ENCODE data around the gene SVIL. TPM values are rescaled to one million over a fixed set of nuclear protein-coding genes. Genes with fewer than 3 reads are reported as not detected.
"Not testable (repeated sequence)": the region's sequence is repeated elsewhere in the genome, so short reads cannot be mapped to it uniquely, and the experiment has no call there.

Gene SVIL
- total and polyA plus RNA-seq, 2 donors, result 11.5 to 25.8 TPM

- H3K4me3 ChIP-seq (ENCODE audit: low read length in 2 of 2), result no peak overlapping the region
- peaks cover 3 to 22% of the 10 kb centered on the region in 2 donors for H3K36me3 ChIP-seq (ENCODE audit: control insufficient read depth in 2 of 2, insufficient read depth in 2 of 2, low read length in 1 of 2)
- no peaks in the 10 kb centered on the region for H3K9me3 ChIP-seq (ENCODE audit: control insufficient read depth in 2 of 2, insufficient read depth in 1 of 2, low read length in 1 of 2)
- H3K27me3 ChIP-seq (ENCODE audit: control insufficient read depth in 2 of 2, insufficient read depth in 1 of 2, low read length in 1 of 2), result no peaks in the 10 kb centered on the region
- no peak overlapping the region for H3K27ac ChIP-seq (ENCODE audit: low read depth in 1 of 2, low read length in 1 of 2)
- H3K4me1 ChIP-seq (ENCODE audit: control insufficient read depth in 2 of 2, insufficient read depth in 2 of 2, low read length in 2 of 2), result peaks cover 0 to 6% of the 10 kb centered on the region in 2 donors
- DNase-seq (ENCODE audit: low read depth in 6 of 9, low spot score in 9 of 9), result no peak
- WGBS, result 95% methylated on average over 5 of the region's 5 CpGs
Observed at GRCh38 chr10:29491918-29492317, 142.9 kb downstream of the SVIL start.

GRCh38 chr10:29490781-29491280 is 143.9 kb downstream of the SVIL start:
- not testable (repeated sequence) for DNase-seq (ENCODE audit: low read depth in 6 of 9, low spot score in 9 of 9); H3K27me3 ChIP-seq (ENCODE audit: control insufficient read depth in 2 of 2, insufficient read depth in 1 of 2, low read length in 1 of 2); H3K4me3 ChIP-seq (ENCODE audit: low read length in 2 of 2); H3K9me3 ChIP-seq (ENCODE audit: control insufficient read depth in 2 of 2, insufficient read depth in 1 of 2, low read length in 1 of 2); H3K27ac ChIP-seq (ENCODE audit: low read depth in 1 of 2, low read length in 1 of 2); H3K4me1 ChIP-seq (ENCODE audit: control insufficient read depth in 2 of 2, insufficient read depth in 2 of 2, low read length in 2 of 2)
- H3K36me3 ChIP-seq (ENCODE audit: control insufficient read depth in 2 of 2, insufficient read depth in 2 of 2, low read length in 1 of 2), result peaks cover 7 to 22% of the 10 kb centered on the region in 2 donors
- 97% methylated on average over 16 of the region's 16 CpGs for WGBS

DNA sequence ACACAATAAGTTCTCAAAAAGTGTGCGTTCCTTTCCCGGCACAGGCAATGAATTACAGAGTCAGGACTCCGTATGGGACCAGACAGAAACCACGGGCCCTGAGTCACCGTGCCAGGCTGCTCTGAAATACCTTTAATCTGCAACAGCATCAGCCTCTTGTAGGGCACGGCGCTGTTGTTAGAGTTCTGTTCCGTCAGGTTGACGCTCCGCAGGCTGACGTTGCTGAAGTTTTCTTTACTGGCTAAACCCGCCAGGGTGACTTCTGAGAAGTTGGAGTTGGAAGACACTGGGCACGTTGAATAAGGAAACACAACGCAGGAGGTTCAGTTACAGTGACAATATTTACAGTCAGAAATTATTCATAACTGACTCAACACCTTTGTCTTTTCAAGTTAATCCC is 146.3 kb downstream of the SVIL start:
- H3K27ac ChIP-seq (ENCODE audit: low read depth in 1 of 2, low read length in 1 of 2); H3K4me1 ChIP-seq (ENCODE audit: control insufficient read depth in 2 of 2, insufficient read depth in 2 of 2, low read length in 2 of 2); H3K27me3 ChIP-seq (ENCODE audit: control insufficient read depth in 2 of 2, insufficient read depth in 1 of 2, low read length in 1 of 2); H3K4me3 ChIP-seq (ENCODE audit: low read length in 2 of 2); DNase-seq (ENCODE audit: low read depth in 6 of 9, low spot score in 9 of 9); H3K9me3 ChIP-seq (ENCODE audit: control insufficient read depth in 2 of 2, insufficient read depth in 1 of 2, low read length in 1 of 2): not testable (repeated sequence)
- WGBS, result 98% methylated on average over 14 of the region's 14 CpGs
- peaks cover 7 to 16% of the 10 kb centered on the region in 2 donors for H3K36me3 ChIP-seq (ENCODE audit: control insufficient read depth in 2 of 2, insufficient read depth in 2 of 2, low read length in 1 of 2)

GRCh38 chr10:29487884-29488266 is 146.9 kb downstream of the SVIL start:
- not testable (repeated sequence) for H3K27me3 ChIP-seq (ENCODE audit: control insufficient read depth in 2 of 2, insufficient read depth in 1 of 2, low read length in 1 of 2); H3K9me3 ChIP-seq (ENCODE audit: control insufficient read depth in 2 of 2, insufficient read depth in 1 of 2, low read length in 1 of 2); H3K27ac ChIP-seq (ENCODE audit: low read depth in 1 of 2, low read length in 1 of 2); DNase-seq (ENCODE audit: low read depth in 6 of 9, low spot score in 9 of 9); H3K4me3 ChIP-seq (ENCODE audit: low read length in 2 of 2)
- WGBS, result 97% methylated on average over 7 of the region's 7 CpGs
- Histone ChIP-seq H3K36me3 (ENCODE audit: control insufficient read depth in 2 of 2, insufficient read depth in 2 of 2, low read length in 1 of 2) (peaks cover 4 to 15% of the 10 kb centered on the region in 2 donors), H3K4me1 (ENCODE audit: control insufficient read depth in 2 of 2, insufficient read depth in 2 of 2, low read length in 2 of 2) (peaks cover 4 to 14% of the 10 kb centered on the region in 2 donors)

- not testable (repeated sequence) for H3K9me3 ChIP-seq (ENCODE audit: control insufficient read depth in 2 of 2, insufficient read depth in 1 of 2, low read length in 1 of 2); H3K27ac ChIP-seq (ENCODE audit: low read depth in 1 of 2, low read length in 1 of 2); H3K4me3 ChIP-seq (ENCODE audit: low read length in 2 of 2); H3K27me3 ChIP-seq (ENCODE audit: control insufficient read depth in 2 of 2, insufficient read depth in 1 of 2, low read length in 1 of 2)
- 66% methylated on average over 20 of the region's 21 CpGs for WGBS
- H3K4me1 ChIP-seq (ENCODE audit: control insufficient read depth in 2 of 2, insufficient read depth in 2 of 2, low read length in 2 of 2), result peaks cover 9 to 20% of the 10 kb centered on the region in 2 donors
- peaks cover 4 to 12% of the 10 kb centered on the region in 2 donors for H3K36me3 ChIP-seq (ENCODE audit: control insufficient read depth in 2 of 2, insufficient read depth in 2 of 2, low read length in 1 of 2)
- peak in 1 of 9 donors; percentile 37 for DNase-seq (ENCODE audit: low read depth in 6 of 9, low spot score in 9 of 9)
Observed at GRCh38 chr10:29487032-29487883, 147.5 kb downstream of the SVIL start.

DNA sequence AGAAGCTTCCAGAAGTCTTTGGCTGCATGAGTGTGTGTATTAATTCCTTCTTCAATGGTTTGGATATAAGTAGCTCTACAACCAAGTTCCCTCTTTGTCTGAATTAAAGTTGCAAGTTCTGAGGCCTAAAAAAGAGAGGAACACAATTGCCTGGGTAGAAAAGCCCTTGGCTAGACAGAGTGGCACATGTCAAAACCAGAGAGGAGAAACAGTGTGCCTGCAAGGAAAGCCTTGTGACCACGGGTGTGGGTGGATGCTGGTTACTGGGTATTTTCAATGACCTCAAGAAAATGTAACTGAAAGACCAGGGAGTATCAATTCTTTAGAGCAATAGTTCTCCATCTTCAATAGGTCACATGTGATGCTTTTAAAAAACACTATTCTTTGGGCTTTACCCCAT is 148.3 kb downstream of the SVIL start:
- Histone ChIP-seq H3K36me3 (ENCODE audit: control insufficient read depth in 2 of 2, insufficient read depth in 2 of 2, low read length in 1 of 2) (peaks cover 4 to 6% of the 10 kb centered on the region in 2 donors), H3K4me1 (ENCODE audit: control insufficient read depth in 2 of 2, insufficient read depth in 2 of 2, low read length in 2 of 2) (peaks cover 9 to 26% of the 10 kb centered on the region in 2 donors), H3K27ac (ENCODE audit: low read depth in 1 of 2, low read length in 1 of 2) (no peak overlapping the region), H3K9me3 (ENCODE audit: control insufficient read depth in 2 of 2, insufficient read depth in 1 of 2, low read length in 1 of 2) (no peaks in the 10 kb centered on the region), H3K27me3 (ENCODE audit: control insufficient read depth in 2 of 2, insufficient read depth in 1 of 2, low read length in 1 of 2) (no peaks in the 10 kb centered on the region), H3K4me3 (ENCODE audit: low read length in 2 of 2) (no peak overlapping the region)
- 95% methylated on average over 1 of the region's 1 CpG for WGBS
- no peak for DNase-seq (ENCODE audit: low read depth in 6 of 9, low spot score in 9 of 9)

DNA sequence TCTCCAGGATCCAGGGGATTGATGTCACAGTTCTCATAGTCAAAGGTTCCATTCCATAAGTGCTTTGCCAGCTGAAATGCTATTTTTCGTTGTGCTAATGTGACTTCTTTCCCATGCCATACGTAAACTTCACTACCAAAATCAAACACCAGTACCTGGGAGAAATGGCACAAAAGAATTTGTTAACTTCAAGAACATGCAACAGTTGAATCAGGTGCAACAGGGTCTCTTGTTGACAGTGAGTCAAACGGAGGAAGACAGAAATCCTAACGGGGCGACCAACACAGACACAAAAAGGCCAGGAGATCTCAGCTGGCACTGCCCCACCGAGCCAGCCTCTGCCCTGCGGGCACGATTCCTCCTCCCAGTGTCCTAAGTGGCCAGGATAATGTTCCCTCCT is 150.1 kb downstream of the SVIL start:
- Histone ChIP-seq H3K36me3 (ENCODE audit: control insufficient read depth in 2 of 2, insufficient read depth in 2 of 2, low read length in 1 of 2) (peaks cover 10 to 12% of the 10 kb centered on the region in 2 donors), H3K4me1 (ENCODE audit: control insufficient read depth in 2 of 2, insufficient read depth in 2 of 2, low read length in 2 of 2) (peaks cover 12 to 37% of the 10 kb centered on the region in 2 donors)
- not testable (repeated sequence) for DNase-seq (ENCODE audit: low read depth in 6 of 9, low spot score in 9 of 9); H3K9me3 ChIP-seq (ENCODE audit: control insufficient read depth in 2 of 2, insufficient read depth in 1 of 2, low read length in 1 of 2); H3K4me3 ChIP-seq (ENCODE audit: low read length in 2 of 2); H3K27me3 ChIP-seq (ENCODE audit: control insufficient read depth in 2 of 2, insufficient read depth in 1 of 2, low read length in 1 of 2); H3K27ac ChIP-seq (ENCODE audit: low read depth in 1 of 2, low read length in 1 of 2)
- WGBS, result 86% methylated on average over 8 of the region's 8 CpGs

GRCh38 chr10:29482591-29483431 is 152.0 kb downstream of the SVIL start:
- Histone ChIP-seq H3K4me1 (ENCODE audit: control insufficient read depth in 2 of 2, insufficient read depth in 2 of 2, low read length in 2 of 2) (peaks cover 19 to 52% of the 10 kb centered on the region in 2 donors), H3K9me3 (ENCODE audit: control insufficient read depth in 2 of 2, insufficient read depth in 1 of 2, low read length in 1 of 2) (no peaks in the 10 kb centered on the region), H3K4me3 (ENCODE audit: low read length in 2 of 2) (no peak overlapping the region), H3K36me3 (ENCODE audit: control insufficient read depth in 2 of 2, insufficient read depth in 2 of 2, low read length in 1 of 2) (peaks cover 11 to 18% of the 10 kb centered on the region in 2 donors), H3K27me3 (ENCODE audit: control insufficient read depth in 2 of 2, insufficient read depth in 1 of 2, low read length in 1 of 2) (no peaks in the 10 kb centered on the region), H3K27ac (ENCODE audit: low read depth in 1 of 2, low read length in 1 of 2) (peak overlapping the region in 1 of 2 donors; percentile 37)
- DNase-seq (ENCODE audit: low read depth in 6 of 9, low spot score in 9 of 9), result peak in 2 of 9 donors; percentile 33 to 65
- WGBS, result 65% methylated on average over 13 of the region's 14 CpGs

All from thymus (tissue), 11 donors.